ENCODE data around the gene NDUFS4.
"Not testable (repeated sequence)": the region's sequence is repeated elsewhere in the genome, so short reads cannot be mapped to it uniquely, and the experiment has no call there.

Gene NDUFS4

DNA sequence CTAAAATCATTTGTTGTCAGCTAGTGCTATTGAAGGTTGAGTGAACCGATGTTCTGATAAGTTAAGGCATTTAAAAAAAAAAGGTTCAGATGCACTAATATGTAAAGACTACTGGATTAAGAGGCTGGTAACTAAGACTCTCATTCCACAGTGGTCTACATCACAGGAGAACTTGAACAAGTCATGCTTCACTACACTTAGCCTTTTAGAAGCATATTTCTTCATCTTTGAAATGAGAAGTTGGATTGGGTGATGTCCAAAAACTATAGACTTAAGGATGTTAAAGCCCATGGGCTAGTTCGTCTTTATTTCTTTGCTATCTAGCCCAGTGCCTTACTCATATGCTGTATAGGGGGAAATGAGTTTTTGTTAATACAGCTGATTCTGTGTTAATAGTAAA is 107.2 kb downstream of the NDUFS4 start:
- Histone ChIP-seq H3K4me2 (no peak overlapping the region), H4K20me1 (no peaks in the 10 kb centered on the region), H3K4me3 (no peak overlapping the region), H3K27me3 (no peaks in the 10 kb centered on the region), H3K36me3 (peaks cover 0 to 6% (median 0%) of the 10 kb centered on the region in 11 experiments; a peak in 4 of 22 replicates), H3K9me3 (replicated peaks in 1 of 11) (peaks cover 0 to 19% (median 5%) of the 10 kb centered on the region in 11 experiments; a peak in 11 of 22 replicates), H3K27ac (no peak overlapping the region), H3K4me1 (no peaks in the 10 kb centered on the region), H3K9ac (no peak overlapping the region)
- no peak for TF ChIP-seq Cebpa-rat (IDR thresholded peaks at IDR 0.05)

DNA sequence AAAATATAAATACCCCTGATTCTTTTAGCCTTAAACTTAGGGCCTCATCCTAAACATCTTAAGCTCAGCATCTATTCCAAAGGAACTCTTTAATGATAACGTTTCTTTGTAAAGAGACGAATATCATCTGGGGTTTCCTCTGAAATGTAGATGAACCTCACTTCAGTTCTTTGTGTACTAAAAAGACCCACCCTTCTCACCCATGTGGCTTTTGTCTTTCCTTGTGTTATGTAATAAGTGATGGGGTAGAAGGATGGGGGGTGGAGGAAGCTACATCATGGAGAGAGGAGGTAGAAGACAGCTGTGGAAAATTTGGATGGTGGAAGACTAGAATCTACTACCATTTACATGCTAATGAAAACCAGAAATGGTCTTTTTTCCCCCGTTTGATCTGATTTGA is 111.0 kb downstream of the NDUFS4 start:
- Histone ChIP-seq H3K4me1 (no peaks in the 10 kb centered on the region), H3K9me3 (replicated peaks in 1 of 11) (peaks cover 0 to 3% (median 0%) of the 10 kb centered on the region in 11 experiments; a peak in 2 of 22 replicates), H3K9ac (no peak overlapping the region), H3K27ac (no peak overlapping the region), H3K36me3 (peaks cover 0 to 6% (median 0%) of the 10 kb centered on the region in 11 experiments; a peak in 3 of 22 replicates), H3K4me3 (no peak overlapping the region), H3K27me3 (no peaks in the 10 kb centered on the region), H3K4me2 (no peak overlapping the region), H4K20me1 (no peaks in the 10 kb centered on the region)
- TF ChIP-seq Cebpa-rat (IDR thresholded peaks at IDR 0.05) = no peak

DNA sequence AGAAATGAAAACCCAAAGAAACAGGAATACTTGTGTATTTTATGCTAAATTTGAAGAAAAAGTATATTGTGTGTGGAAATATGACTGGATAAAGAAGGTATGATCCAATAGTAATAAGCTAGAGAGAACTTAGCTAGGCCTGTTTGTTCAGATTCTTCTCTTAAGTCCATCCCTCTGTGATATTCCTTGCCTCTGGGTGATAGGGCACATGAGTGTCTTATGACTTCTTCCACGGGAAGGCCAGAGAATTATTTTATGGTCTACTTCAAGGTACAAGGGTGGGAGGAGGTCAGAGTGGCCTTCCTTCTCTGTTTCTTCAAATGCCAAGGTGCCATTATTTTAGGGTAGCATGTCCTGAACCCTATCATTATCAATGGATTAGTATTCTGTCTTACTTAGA is 113.7 kb downstream of the NDUFS4 start:
- Histone ChIP-seq H3K4me1 (peaks cover 0 to 4% (median 0%) of the 10 kb centered on the region in 10 experiments; a peak in 1 of 20 replicates), H3K4me2 (no peak overlapping the region), H3K27ac (no peak overlapping the region), H3K4me3 (no peak overlapping the region), H3K27me3 (no peaks in the 10 kb centered on the region), H3K9ac (no peak overlapping the region), H3K36me3 (peaks cover 0 to 6% (median 0%) of the 10 kb centered on the region in 11 experiments; a peak in 2 of 22 replicates), H4K20me1 (no peaks in the 10 kb centered on the region), H3K9me3 (replicated peaks in 1 of 11) (no peaks in the 10 kb centered on the region)
- no peak for TF ChIP-seq Cebpa-rat (IDR thresholded peaks at IDR 0.05)

DNA sequence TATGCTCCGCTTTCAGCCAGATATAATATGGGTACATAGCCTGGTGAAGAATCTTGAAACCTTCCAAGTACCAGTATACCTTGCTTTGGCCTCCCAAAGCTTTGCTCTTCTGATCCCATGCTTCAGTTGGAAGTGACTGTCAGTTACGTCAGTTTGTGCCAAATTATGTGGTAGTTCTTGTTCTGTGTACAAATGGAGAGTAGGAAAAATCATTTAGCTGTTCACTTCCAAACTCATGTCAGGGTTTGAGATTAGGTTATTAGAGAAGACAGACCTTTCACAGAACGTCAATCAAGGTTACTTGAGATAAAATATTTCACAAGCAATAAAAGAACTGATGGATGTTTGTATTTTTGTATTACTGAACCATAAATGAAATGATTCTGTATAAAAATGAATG is 117.2 kb downstream of the NDUFS4 start:
- Histone ChIP-seq H3K27ac (no peak overlapping the region), H3K4me2 (no peak overlapping the region), H3K36me3 (peaks cover 0 to 3% (median 0%) of the 10 kb centered on the region in 11 experiments; a peak in 1 of 22 replicates), H3K9me3 (replicated peaks in 1 of 11) (no peaks in the 10 kb centered on the region), H3K4me3 (no peak overlapping the region), H3K4me1 (peaks cover 0 to 4% (median 0%) of the 10 kb centered on the region in 10 experiments; a peak in 1 of 20 replicates), H3K27me3 (no peaks in the 10 kb centered on the region), H4K20me1 (no peaks in the 10 kb centered on the region), H3K9ac (no peak overlapping the region)
- no peak for TF ChIP-seq Cebpa-rat (IDR thresholded peaks at IDR 0.05)

DNA sequence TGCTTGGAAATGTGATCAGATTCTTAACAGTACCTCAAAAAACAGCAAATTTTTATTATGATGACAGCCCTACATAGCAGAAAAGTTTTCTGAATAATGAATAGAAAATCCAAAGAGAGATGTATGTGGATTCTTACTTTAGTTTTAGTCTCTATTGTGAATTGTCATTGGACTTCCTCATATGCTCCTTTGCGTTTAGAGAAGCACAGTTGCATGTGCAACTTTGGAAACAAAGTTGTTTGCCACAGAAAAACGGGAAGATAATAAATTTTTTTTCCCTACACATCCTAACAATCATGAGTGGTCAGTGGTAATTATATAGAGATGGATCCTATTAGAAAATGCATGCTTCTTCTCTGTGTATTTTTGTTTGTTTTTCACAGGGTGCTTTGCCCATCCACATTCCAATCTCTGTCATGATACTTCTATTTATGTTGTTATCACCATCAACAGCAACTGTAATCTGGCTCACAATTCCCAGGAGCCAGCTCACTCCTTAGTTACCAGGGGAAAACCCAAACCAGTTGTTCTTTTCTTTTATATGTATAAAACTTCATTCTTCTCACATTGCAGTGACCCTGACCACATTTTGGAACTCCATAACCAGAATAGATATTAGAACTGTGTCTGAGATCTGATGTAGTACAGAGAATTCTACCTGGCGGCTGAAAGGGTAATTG is 118.7 kb downstream of the NDUFS4 start:
- Histone ChIP-seq H3K4me1 (peaks cover 0 to 4% (median 0%) of the 10 kb centered on the region in 10 experiments; a peak in 1 of 20 replicates), H3K4me3 (no peak overlapping the region), H3K27ac (no peak overlapping the region), H3K27me3 (no peaks in the 10 kb centered on the region), H4K20me1 (no peaks in the 10 kb centered on the region), H3K36me3 (peaks cover 0 to 6% (median 0%) of the 10 kb centered on the region in 11 experiments; a peak in 2 of 22 replicates), H3K9me3 (replicated peaks in 1 of 11) (no peaks in the 10 kb centered on the region), H3K4me2 (no peak overlapping the region), H3K9ac (no peak overlapping the region)
- TF ChIP-seq Cebpa-rat (IDR thresholded peaks at IDR 0.05) = no peak

DNA sequence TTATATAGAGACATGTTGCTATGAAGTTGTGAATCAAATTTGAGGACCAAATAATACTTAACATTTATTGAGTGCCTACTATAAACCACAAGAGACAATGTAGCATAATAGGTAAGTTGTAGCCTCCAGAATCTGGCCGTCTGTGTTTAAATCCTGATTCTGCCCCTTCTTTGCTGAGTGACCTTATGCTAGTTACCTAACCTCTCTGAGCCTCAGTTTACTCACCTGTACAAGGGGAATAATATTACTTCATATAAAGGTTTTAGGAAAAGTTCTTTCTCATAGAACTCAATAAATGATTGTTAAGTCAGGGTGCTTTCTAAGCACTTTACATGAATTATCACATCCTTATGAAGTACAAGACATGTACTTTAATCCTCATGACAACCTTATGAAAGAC is 120.6 kb downstream of the NDUFS4 start:
- H3K4me1 ChIP-seq = peaks cover 0 to 4% (median 0%) of the 10 kb centered on the region in 10 experiments; a peak in 1 of 20 replicates
- no peaks in the 10 kb centered on the region for H3K27me3 ChIP-seq
- no peak overlapping the region for H3K4me2 ChIP-seq
- H3K9me3 ChIP-seq (replicated peaks in 1 of 11) = no peaks in the 10 kb centered on the region; a peak in 1 of 22 replicates
- H3K27ac ChIP-seq = no peak overlapping the region
- no peak overlapping the region for H3K9ac ChIP-seq
- H3K36me3 ChIP-seq = peaks cover 0 to 9% (median 0%) of the 10 kb centered on the region in 11 experiments; a peak in 2 of 22 replicates
- H4K20me1 ChIP-seq = no peaks in the 10 kb centered on the region
- no peak overlapping the region for H3K4me3 ChIP-seq
- no peak for TF ChIP-seq Cebpa-rat (IDR thresholded peaks at IDR 0.05)

DNA sequence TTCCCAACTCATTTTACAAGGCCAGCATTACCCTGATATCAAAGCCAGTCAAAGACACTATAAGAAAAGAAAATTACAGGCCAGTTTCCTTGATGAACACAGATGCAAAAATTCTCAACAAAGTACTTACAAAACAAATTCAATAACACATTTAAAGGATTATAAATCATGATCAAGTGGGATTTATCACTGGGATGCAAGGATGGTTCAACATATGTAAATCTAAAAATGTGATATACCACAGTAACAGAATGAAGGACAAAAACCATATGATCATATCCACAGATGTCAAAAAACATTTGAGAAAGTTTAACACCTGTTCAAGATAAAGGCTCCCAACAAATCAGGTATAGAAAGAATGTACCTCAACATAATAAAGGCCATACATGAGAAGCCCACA is 130.6 kb downstream of the NDUFS4 start:
- TF ChIP-seq Cebpa-rat (IDR thresholded peaks at IDR 0.05) = no peak
- Histone ChIP-seq H3K4me2 (no peak overlapping the region), H3K36me3 (0 out of 22 replicates have a peak, but pooled peaks cover 0 to 11% (median 0%) of the 10 kb centered on the region in 11 experiments), H3K9ac (no peak overlapping the region), H3K27me3 (no peaks in the 10 kb centered on the region), H4K20me1 (no peaks in the 10 kb centered on the region), H3K4me1 (no peaks in the 10 kb centered on the region), H3K4me3 (no peak overlapping the region), H3K27ac (no peak overlapping the region), H3K9me3 (replicated peaks in 1 of 11) (peaks cover 29 to 45% (median 36%) of the 10 kb centered on the region in 11 experiments)

DNA sequence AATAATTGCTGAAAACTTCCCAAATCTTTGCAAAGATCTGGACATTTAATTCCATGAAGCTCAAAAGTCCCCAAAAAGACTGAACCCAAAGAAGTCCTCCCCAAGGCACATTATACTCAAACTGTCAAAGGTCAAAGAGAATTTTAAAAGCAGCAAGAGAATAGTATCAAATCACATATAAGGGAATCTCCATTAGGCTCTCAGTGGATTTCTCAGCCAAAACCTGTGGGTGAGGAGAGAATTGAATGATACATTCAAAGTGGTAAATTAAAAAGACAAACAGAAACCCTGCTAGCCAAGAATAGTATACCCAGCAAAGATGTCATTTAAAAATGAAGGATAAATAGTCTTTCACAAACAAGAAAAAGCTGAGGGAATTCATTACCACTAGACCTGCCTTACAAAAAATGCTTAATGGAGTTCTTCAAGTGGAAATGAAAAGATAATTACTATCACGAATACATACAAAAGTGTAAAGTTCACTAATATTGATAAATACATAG is 134.1 kb downstream of the NDUFS4 start:
- TF ChIP-seq Cebpa-rat (IDR thresholded peaks at IDR 0.05) = no peak
- H4K20me1 ChIP-seq = no peaks in the 10 kb centered on the region
- H3K4me3 ChIP-seq = no peak overlapping the region
- no peaks in the 10 kb centered on the region for H3K27me3 ChIP-seq
- no peak overlapping the region for H3K9ac ChIP-seq
- H3K9me3 ChIP-seq (replicated peaks in 1 of 11) = peaks cover 38 to 52% (median 41%) of the 10 kb centered on the region in 11 experiments
- H3K27ac ChIP-seq = no peak overlapping the region
- 0 out of 22 replicates have a peak, but pooled peaks cover 0 to 11% (median 0%) of the 10 kb centered on the region in 11 experiments for H3K36me3 ChIP-seq
- no peaks in the 10 kb centered on the region for H3K4me1 ChIP-seq
- no peak overlapping the region for H3K4me2 ChIP-seq

DNA sequence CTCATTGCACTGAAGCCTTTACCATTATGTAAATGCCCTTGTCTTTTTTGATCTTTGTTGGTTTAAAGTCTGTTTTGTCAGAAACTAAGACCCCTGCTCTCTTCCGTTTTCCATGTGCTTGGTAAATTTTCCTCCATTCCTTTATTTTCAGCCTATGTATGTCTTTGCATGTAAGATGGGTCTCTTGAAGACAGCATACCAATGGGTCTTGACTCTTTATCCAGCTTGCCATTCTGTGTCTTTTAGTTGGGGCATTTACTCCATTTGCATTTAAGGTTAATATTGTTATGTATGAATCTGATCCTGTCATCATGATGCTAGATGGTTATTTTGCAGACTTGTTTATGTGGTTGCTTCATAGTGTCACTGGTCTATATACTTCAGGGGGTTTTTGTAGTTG is 150.0 kb downstream of the NDUFS4 start:
- not testable (repeated sequence) for H3K4me3 ChIP-seq, H4K20me1 ChIP-seq, H3K9ac ChIP-seq, H3K36me3 ChIP-seq, H3K27me3 ChIP-seq, H3K27ac ChIP-seq, H3K4me2 ChIP-seq, H3K4me1 ChIP-seq
- H3K9me3 ChIP-seq (replicated peaks in 1 of 11) = peaks cover 44 to 70% (median 56%) of the 10 kb centered on the region in 11 experiments

DNA sequence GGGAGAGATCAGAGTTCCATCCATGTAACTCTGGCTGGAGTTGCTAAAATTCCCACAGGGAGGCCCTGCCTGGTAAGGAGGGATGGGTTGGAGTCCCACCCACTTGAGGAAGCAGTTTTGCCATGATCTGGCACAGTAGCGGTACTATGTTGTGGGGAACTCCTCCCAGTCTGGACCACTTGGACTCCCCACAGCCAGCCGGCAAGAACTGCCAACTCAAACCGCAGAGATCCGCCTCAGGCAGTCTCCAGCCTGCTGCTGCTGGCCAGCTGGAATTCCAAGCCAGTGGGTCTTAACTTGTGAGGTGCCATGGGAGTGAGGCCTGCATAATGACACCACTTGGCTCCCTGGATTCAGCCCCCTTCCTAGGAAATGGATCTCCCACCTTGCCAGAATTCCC is 151.9 kb downstream of the NDUFS4 start:
- H3K27me3 ChIP-seq = no peaks in the 10 kb centered on the region
- no peak overlapping the region for H3K4me3 ChIP-seq
- H3K36me3 ChIP-seq = no peaks in the 10 kb centered on the region
- H4K20me1 ChIP-seq = no peaks in the 10 kb centered on the region
- no peaks in the 10 kb centered on the region for H3K4me1 ChIP-seq
- peaks cover 40 to 66% (median 50%) of the 10 kb centered on the region in 11 experiments for H3K9me3 ChIP-seq (replicated peaks in 1 of 11)
- H3K27ac ChIP-seq = no peak overlapping the region
- H3K4me2 ChIP-seq = no peak overlapping the region
- no peak overlapping the region for H3K9ac ChIP-seq
- no peak for TF ChIP-seq Cebpa-rat (IDR thresholded peaks at IDR 0.05)
